ENCODE measurements around the gene PARD6G.

PARD6G gene

DNA sequence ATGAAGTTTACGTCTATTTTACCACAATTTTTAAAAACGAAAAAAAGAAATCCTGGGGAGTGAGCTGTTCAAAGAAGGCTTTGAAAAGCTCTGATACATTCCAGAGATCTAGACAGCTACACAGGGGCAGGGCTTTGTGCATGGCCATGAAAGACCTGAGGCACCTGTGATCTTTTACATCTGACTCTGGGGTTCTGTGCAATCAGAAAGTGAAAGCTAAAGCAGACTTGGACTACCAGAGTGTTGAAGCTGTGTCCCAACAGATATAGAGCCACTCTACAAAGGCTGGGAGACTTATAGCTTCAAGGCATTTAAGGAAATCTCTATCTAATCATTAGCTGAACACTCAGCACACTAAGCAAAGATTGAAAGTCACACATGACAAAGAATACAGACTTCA is 34.1 kb downstream of the PARD6G start:
- DNase-seq (ENCODE audit: low read depth, low spot score): no peak

DNA sequence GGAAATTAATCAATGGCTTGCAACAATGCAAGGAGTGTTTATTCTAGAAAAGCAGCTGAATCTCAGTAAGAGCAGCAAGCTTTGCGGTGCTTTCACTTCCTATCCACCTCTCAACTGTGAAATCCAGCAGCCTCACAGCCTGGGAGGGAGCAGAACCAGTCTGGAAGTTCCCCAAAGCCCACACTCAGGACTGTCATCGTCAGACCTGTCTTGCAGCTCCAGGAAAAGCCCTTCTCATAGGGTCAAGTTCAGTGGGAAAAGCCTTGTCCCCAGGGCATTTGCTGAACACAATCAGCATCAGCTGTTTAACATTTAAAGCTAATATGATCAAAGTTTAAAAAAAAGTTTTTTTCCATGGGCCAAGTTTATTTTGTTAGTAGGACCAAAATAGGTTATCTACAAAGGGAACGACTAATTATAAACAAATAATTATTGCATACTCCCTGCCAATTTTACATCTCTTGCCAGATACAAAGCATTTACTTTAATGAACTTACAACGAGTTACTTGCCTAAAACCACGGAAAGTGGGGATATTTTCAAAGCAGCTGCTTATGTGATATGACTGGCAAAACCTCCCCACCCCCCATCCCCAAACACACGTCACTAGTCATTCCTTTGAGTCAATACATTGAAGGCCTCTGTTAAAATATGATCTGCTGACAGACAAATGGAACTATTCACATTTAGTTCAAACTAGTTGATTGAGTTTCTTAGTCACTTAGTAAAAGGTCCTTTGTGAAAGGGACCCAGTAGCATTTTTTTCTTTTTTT is 36.8 kb downstream of the PARD6G start:
- no peak for DNase-seq (ENCODE audit: low read depth, low spot score)

DNA sequence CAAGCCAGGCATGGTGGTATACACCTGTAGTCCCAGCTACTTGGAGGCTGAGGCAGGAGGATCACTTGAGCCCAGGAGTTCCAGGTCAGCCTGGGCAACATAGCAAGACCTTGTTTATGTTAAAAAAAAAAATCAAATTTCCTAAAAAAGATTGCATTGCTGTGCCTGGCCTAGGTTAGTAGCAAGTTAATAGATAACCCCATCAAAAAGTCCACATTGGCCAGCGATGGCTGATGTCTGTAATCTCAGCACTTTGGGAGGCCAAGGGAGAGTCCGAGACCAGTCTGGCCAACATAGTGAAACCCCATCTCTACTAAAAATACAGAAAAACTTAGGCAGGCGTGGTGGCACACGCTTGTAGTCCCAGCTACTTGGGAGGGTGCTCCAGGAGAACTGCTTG is 38.7 kb downstream of the PARD6G start:
- no peak for DNase-seq (ENCODE audit: low read depth, low spot score)

DNA sequence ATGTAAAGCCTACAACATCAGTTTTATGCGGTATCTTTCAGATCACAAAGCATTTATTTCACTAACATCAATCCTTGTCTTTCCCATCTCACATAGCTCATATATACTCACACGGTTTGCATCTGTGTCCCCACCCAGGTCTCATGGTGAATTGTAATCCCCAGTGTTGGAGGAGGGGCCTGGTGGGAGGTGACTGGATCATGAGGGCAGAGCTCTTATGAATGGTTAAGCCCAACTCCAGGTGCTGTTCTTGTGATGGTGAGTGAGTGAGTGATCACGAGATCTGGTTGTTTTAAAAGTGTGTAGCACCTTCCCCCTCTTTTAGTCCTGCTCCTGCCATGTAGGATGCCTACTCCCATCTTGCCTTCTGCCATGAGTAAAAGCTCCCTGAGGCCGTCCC is 42.0 kb downstream of the PARD6G start:
- no peak for DNase-seq (ENCODE audit: low read depth, low spot score)

DNA sequence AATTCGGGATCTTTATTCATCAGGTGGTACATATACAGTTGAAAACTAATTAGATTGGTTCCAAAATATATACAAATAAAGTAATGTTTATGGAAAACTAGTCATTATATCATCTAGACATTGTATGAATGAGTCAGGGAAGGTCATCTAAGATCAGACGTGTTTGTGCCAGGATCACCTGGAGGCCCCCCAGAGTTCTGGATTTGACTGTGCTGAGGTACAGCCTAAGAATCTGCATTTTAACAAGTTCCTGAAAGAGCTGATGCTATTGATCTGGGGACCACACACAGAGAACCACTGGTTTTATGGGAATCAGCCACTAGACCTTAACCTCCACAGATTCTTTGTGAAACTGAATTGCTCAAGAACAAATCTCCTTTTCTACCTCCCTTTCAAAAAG is 43.2 kb downstream of the PARD6G start:
- DNase-seq (ENCODE audit: low read depth, low spot score): no peak

DNA sequence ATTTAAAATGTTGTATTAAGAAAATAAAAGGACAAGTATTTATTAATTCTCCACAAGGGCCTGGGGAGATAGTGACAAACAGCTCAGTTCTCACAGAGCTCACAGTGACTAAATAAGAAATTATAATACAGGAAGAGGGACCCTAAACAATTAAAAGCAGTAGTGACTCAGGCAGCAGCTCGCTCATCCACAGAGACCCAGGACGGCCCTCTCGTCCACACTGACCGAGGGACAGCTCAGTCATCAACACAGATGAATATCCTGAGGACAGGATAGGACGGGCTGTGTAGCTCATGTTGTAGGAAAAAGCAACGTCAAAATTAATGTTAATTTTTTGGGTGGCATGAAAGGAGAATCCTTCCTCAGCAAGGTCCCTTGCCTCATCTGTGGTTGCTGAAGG is 44.1 kb downstream of the PARD6G start:
- DNase-seq (ENCODE audit: low read depth, low spot score): no peak

DNA sequence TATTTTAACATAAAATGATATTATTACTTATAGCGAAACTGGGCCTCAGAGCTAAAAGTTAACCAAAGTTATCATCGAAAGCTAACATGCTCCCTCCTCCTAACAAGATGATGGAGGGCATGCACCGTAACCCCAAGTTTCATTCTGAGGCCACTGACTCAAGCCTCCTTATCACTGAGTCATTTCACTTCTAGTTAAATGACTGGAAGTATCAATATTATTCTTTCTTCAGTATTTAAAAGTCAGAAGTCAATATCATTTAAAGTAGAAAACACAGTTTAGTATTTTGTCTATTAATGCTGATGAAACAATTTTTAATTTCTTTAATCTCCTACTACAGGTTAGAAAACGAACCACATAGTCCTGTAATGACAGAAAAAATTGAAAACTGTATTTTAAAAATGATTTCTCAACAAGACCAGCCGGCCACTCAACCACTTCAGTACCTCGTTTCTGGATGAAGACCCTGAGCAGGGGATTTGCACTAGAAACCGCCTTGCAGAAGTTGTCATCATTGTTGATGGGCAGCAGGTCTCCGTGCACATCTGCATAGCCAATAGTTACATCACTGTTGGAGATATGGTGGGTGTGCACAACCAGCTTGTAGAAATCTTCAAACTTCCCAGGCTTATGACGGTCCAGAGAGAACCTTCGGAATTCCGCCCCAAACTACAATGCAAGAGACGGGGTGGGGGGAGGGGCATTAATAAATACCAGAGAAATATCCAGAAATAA is 44.9 kb downstream of the PARD6G start:
- DNase-seq (ENCODE audit: low read depth, low spot score): no peak

DNA sequence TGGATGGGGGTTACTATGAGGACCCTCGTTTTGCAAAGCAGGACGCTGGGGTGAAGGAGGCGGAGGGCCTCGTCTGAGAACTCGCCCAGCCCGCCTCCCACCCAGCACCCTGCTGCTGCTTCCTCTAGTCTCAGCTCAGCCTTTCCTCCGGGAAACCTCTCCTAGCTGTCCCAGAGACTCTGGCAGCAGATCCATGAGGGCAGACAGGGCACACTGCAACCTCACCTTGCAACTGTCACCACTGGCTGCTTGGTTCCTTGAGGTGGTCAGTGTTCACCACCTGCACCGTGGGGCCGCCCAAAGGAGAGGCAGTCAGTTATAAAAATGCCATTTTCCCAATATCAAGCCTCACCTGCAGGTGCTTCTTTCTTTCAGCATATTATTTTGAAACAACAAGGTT is 45.6 kb downstream of the PARD6G start:
- DNase-seq (ENCODE audit: low read depth, low spot score): no peak

DNA sequence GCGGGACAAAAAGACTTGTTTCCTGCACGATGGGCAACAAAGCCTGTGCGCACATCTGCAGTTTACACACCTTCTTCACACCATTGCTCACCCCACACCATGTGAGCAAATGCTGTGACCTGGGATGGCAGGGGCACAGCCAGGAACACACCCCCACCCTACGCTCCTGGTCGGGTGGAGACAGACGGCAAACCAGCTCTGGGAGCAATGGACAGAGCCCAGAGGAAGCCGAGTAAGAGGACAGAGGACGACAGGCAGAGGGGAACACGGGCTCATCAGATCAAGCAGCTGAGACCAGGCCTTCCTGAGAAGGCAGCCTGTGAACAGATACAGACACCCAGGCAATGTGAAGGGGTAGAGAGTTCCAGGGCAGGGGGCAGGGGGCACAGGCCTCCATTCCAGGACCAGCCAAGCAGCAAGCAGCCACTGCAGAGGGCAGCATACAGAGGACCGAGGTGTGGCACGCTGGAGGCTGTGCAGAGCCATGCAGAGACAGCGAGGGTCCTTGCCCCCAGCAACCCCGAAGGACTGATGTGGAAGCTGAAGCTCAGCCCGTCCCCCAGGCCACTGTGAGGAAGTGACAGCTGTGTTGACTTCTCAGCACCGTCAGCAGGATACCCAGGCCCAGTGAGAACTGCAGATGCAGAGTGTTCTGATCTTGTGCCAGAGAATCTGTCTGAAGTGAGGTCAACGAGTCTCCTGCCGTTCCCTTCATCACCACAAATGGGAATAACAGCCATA is 46.2 kb downstream of the PARD6G start:
- no peak for DNase-seq (ENCODE audit: low read depth, low spot score)

DNA sequence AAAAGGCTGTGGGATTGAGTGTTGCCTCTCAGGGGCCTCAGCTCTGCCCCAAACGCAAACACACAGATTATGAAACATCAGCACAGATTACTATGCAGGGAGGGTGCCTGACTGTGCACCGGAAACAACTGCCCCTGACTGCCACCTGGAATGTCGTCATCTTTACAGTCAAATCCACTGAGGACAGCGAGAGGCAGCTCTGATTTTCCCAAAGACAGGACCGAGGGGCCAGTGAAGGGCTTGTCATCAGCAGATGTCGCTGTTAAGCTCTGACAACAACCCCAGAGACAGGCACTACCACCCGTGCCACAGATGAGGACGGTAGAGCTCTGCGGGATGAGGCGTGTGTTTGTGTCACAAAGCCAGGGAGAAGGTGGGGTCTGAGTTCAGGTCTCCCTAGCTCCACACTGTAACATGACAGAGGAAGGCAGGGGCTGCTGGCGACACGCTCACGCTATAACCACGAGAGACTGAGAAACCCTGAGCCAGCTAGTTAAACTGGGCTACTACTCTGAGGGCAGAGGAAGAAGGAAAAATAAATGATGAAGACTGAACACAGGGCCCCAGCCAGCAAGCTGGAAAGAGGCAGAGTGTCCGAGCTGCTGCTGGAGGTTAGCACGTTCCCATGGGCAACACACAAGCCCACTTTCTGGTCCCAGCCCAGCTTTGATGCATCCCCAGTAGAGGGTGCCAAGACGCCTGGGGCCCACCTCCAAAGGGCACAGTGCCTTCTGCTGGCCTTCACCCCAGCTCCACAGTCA is 47.0 kb downstream of the PARD6G start:
- DNase-seq (ENCODE audit: low read depth, low spot score): no peak

DNA sequence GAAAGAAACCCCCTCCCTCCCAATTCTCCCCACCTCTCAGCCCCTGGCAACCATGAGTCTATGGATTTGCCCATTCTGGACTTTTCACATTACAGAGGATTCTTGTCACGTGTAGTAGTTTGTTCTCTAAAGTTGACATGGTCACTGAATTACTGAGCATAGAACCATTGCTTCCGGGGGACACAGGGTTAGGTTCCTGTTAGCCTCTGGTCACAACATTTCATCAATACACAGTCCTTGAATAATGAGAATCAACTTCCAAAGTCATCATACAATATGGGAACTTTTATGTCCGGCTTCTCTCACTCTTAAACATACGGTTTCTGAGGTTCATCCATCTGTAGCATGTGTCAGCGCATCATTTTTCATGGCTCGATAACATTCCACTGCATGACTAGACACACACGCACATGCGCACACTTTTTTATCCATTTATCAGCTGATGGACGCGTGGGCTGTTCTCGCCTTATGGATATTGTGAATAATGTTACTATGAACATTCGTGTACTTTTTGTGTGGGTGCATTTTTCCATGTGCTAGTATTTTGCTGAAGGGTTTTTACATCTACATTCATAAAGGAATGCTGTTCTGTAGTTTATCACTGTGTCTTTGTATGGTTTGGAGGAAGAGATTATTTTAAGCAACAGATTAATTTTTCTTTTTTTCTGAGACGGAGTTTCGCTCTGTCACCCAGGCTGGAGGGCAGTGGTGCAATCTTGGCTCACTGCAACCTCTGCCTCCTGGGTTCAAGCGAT is 48.1 kb downstream of the PARD6G start:
- no peak for DNase-seq (ENCODE audit: low read depth, low spot score)

DNA sequence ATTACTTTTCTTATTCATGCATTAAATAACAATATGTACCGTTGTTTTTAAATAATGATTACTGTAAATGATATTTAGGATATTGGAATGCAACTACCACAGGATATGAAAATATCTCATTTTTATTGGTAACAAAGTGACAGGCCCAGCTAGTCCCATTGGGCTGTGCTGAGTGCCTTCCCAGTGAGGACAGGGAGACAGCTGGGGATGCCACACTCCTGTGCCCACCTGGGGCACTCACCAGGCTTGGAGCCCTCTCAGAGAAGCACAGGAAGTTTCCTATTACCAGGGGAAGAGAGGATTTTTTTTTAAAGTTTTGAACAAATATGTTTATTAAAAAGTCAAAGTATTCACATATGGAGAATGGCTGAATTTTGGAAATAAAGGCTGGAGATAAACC is 48.9 kb downstream of the PARD6G start:
- no peak for DNase-seq (ENCODE audit: low read depth, low spot score)

DNA sequence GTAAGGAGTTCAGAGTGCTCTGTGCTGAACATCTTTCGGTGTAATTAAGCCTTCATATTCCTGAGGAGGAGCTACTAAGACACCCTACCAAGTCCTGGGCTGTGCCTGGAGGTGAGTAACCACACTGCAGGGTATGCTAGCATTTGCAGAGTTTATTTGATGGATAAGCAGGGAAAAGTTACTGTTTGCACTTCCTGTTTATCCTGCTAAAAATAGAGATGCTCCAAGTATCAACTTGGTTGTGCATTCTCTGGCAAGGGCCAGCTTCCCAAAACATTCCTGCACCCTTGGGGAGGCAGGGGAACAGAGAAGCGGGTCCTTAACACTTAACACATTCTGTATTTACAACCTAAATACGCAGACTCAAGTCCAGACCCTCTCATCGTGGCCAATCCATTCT is 49.8 kb downstream of the PARD6G start:
- no peak for DNase-seq (ENCODE audit: low read depth, low spot score)

DNA sequence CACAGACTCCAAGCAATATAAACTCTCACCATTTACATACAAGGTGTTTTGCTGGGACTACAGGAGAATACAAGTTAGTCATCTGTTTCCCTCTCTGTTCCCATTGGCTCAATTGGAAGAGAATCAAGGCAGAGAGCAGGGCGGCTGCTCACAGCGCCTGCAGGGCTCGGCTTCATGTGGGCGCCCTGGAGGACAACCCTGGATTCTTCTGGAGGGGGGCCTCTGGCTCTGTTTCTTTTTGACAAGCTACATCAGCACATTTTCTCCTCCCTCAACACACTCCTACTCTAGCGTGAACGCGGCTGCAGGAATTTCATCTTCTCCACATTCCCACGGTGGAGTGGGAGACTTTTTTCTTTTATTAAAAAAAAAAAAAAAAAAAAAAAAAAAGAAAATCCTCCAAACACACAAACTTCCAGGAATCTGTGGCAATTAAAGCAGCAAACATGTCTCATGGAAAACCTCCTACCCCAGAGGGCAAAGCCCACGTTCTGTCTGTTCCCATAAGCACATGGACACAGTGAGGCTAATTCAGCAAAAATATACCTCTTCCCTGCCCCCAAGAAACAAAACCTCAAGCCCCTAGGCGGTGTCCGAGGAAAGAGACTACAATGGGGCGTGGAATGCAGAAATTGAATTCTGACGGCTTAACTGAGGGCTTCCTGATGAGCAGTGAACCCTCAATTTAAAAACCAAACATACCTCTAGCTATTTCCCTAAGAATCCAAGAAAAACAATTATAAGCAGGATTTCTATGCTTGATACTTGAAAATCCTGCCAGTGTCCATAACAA is 50.6 kb downstream of the PARD6G start:
- DNase-seq (ENCODE audit: low read depth, low spot score): no peak

DNA sequence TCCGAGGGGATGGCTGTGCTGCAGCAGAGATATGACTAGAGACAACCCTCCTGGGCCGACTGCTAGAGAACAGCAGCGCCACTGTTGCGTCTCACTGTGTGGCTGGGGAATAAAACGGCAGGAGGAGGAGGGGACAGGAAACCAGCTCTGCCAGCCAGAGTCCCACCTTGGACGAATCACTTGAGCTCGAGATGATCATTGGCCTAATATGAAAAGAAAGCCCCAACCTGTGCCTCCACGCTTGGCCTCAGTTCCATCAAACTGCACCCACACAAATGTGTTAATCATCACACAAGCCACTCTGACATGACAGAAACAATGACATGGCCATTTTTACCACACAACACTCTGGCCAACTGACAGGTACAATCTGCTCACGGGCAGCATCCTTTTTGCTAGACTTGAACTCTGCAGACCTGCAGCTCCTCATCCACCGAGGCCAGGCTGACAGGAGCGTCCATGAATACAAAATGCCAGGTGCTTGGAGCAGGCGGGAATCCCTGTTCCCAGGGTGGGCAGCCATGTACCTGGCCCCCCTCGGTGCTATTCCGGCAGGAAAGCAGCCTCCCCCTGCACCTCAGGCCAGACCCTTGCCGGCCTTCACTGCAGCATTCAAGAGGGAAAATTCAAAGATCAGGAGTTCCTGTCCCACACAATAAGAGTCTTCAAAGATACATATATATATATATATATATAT is 52.3 kb downstream of the PARD6G start:
- DNase-seq (ENCODE audit: low read depth, low spot score): no peak

DNA sequence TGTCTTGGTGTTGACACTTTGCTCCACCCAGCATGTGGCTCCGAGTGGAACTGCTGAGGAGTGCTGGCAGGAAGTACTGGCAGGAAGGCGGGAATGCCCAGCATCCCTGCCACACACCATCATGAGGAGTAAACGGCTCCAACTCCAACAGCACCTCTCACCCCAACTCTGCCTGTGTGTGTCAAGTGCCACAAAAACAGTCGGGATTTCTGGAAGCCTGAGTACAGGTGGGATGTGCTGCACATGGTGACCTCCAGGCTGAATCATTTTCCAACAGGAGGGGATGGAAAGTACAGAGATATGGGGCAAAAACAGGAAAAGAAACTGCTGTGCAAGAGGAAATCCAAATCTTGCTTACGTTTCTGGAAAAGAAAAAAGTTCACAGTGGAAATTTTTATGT is 53.6 kb downstream of the PARD6G start:
- no peak for DNase-seq (ENCODE audit: low read depth, low spot score)

DNA sequence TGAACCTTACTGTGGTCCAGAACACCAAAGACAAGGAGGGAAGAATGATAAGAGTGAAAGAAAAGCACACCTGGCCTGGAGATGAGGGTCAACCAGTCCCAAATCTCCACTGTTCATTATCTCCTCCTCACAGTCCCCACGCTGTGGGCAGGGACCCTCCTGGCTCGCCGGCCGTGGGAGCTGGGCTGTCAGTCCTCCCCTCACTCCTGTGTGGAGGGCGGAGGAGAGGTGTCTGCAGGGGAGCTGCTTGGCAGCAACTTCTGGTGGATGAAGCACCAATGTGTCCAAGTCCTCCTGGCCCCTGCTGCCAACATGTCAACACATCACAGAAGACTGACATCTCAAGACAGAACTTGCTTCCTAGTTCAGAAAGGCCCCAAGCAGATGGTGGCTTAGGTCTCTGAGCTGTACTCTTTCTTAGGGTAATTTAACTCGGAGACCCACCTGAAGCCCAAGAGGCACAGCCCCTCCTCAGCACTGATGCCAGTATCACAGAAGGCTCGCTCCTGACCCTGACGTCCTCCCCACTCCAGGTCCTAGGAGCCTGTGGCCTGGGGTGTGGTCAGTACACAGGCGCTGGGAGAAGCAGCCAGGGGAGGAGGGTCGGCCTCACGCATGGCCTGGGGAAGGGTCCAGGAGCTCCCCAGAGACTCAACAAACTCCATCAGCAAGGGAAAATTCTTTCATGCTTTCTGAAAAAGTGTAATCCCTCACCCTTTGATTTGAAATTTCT is 54.5 kb downstream of the PARD6G start:
- DNase-seq (ENCODE audit: low read depth, low spot score): no peak

DNA sequence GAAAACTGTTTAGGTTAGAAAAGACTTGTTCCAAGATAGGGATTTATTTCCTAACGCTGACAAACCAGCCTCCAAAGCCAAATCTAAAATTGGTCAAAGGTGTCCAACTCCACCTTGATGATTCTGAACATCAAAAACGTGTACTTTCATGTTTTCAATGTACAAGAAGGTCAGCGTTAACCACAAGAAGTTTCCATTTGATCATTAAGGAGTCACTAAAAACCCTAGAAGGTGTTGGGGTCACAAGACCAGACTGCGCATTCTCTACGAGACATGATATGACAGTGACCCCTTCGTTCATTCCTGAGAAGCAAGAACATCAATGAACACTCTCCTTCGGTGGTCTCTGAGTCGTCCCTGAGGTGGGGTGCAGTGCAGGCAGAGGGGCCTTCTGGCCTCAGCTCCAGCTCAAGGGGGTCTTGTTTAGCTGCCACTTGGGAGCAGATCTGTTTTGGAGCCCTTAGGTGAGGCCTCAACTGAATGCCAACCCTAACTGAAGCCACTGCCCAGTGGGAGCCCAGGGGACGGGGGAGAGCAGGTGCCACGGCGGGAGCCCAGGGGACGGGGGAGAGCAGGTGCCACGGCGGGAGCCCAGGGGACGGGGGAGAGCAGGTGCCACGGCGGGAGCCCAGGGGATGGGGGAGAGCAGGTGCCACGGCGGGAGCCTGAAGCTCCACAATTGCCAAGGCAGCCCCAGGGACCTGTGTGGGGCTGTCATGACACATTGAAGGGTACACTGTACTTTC is 55.2 kb downstream of the PARD6G start:
- no peak for DNase-seq (ENCODE audit: low read depth, low spot score)
